Measurements from ENCODE around the gene REXO5.

REXO5 gene

GRCh38 chr16:20865420-20866131 is 59.2 kb downstream of the REXO5 start:
- Histone ChIP-seq H3K9ac (no peak overlapping the region), H3K27me3 (ENCODE audit: insufficient read depth, low read depth) (no peaks in the 10 kb centered on the region), H4K20me1 (ENCODE audit: insufficient read depth) (no peaks in the 10 kb centered on the region), H3K4me2 (no peak overlapping the region), H3K4me3 (IDR thresholded peaks at IDR 0.05; ENCODE audit: insufficient read depth, low read depth, low read length) (no peak overlapping the region), H3K36me3 (ENCODE audit: insufficient read depth) (no peaks in the 10 kb centered on the region), H3K27ac (no peak overlapping the region), H2AFZ (ENCODE audit: low read depth) (no peak overlapping the region), H3K79me2 (ENCODE audit: insufficient read depth, low read depth) (no peaks in the 10 kb centered on the region), H3K4me1 (ENCODE audit: low read depth, poor library complexity, severe bottlenecking) (no peaks in the 10 kb centered on the region)
- TF ChIP-seq, protein P1, sequence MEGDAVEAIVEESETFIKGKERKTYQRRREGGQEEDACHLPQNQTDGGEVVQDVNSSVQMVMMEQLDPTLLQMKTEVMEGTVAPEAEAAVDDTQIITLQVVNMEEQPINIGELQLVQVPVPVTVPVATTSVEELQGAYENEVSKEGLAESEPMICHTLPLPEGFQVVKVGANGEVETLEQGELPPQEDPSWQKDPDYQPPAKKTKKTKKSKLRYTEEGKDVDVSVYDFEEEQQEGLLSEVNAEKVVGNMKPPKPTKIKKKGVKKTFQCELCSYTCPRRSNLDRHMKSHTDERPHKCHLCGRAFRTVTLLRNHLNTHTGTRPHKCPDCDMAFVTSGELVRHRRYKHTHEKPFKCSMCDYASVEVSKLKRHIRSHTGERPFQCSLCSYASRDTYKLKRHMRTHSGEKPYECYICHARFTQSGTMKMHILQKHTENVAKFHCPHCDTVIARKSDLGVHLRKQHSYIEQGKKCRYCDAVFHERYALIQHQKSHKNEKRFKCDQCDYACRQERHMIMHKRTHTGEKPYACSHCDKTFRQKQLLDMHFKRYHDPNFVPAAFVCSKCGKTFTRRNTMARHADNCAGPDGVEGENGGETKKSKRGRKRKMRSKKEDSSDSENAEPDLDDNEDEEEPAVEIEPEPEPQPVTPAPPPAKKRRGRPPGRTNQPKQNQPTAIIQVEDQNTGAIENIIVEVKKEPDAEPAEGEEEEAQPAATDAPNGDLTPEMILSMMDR (conservative IDR thresholded peaks at IDR 0.05; ENCODE audit: low read depth, low read length) = no peak

DNA sequence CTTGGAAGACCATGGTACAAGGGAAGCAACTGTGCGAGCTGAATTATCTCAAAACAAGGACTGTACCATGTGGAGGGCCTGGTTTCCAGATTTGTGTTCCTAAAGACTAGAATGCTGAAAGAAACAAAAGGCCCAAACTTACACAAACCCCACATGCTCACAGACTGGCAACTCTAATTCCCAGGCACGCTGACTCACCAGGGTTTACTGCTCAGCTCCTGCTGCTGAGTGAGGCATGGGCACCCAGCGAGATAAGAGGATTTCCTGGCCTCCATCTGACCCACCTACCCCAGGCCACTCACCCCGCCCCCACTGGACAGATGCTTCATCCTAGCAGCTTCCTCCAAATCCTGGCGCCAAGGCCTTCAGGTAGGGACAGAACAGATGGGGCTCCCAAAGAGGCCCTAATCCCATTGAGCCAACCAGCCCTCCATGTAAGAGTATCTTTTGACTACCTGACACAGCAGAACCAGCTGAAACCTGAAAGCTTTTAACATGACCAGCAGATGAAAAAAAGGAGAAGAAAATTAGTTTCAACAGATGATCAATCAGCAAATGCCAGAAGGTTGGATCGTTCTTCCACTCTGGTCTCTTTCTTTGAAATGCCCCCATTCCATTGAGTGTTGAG is 59.9 kb downstream of the REXO5 start:
- no peaks in the 10 kb centered on the region for H3K79me2 ChIP-seq (ENCODE audit: insufficient read depth, low read depth)

GRCh38 chr16:20866801-20867200 is 60.5 kb downstream of the REXO5 start:
- Histone ChIP-seq H3K27ac (no peak overlapping the region), H3K27me3 (ENCODE audit: insufficient read depth, low read depth) (no peaks in the 10 kb centered on the region), H3K4me1 (ENCODE audit: low read depth, poor library complexity, severe bottlenecking) (no peaks in the 10 kb centered on the region), H3K9ac (no peak overlapping the region), H3K36me3 (ENCODE audit: insufficient read depth) (no peaks in the 10 kb centered on the region), H3K4me3 (IDR thresholded peaks at IDR 0.05; ENCODE audit: insufficient read depth, low read depth, low read length) (no peak overlapping the region), H4K20me1 (ENCODE audit: insufficient read depth) (no peaks in the 10 kb centered on the region), H2AFZ (ENCODE audit: low read depth) (no peak overlapping the region), H3K79me2 (ENCODE audit: insufficient read depth, low read depth) (no peaks in the 10 kb centered on the region), H3K4me2 (no peak overlapping the region)
- TF ChIP-seq, protein P1 (conservative IDR thresholded peaks at IDR 0.05; ENCODE audit: low read depth, low read length) = no peak

More for the DNA sequence above, 59.9 kb downstream of the REXO5 start:
- H3K9ac ChIP-seq = no peak overlapping the region
- TF ChIP-seq, protein P1 (conservative IDR thresholded peaks at IDR 0.05; ENCODE audit: low read depth, low read length) = no peak
- no peak overlapping the region for H3K27ac ChIP-seq
- H3K4me2 ChIP-seq = no peak overlapping the region
- H3K4me1 ChIP-seq (ENCODE audit: low read depth, poor library complexity, severe bottlenecking) = no peaks in the 10 kb centered on the region
- no peaks in the 10 kb centered on the region for H4K20me1 ChIP-seq (ENCODE audit: insufficient read depth)
- H3K27me3 ChIP-seq (ENCODE audit: insufficient read depth, low read depth) = no peaks in the 10 kb centered on the region
- H3K36me3 ChIP-seq (ENCODE audit: insufficient read depth) = no peaks in the 10 kb centered on the region
- no peak overlapping the region for H2AFZ ChIP-seq (ENCODE audit: low read depth)
- no peak overlapping the region for H3K4me3 ChIP-seq (IDR thresholded peaks at IDR 0.05; ENCODE audit: insufficient read depth, low read depth, low read length)

DNA sequence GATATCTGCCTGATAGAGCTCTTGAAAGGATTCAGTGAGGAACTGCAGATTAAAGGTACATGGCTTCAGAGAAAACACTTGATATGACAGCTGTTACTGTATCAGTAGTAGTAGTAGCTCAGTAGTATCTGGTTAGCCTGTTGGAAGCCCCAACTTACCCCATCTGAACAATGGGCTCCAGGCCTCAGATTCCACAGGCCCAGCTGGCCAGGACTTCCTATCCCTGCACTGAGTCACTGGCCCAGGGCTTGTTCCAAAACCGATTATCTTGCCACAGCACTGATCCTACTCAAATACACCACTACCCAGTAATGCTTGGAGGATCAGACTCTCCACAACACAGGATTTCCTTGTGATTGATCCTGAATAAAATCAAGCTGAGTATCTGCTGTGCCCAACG is 61.3 kb downstream of the REXO5 start:
- Histone ChIP-seq H3K36me3 (ENCODE audit: insufficient read depth) (no peaks in the 10 kb centered on the region), H3K9ac (no peak overlapping the region), H2AFZ (ENCODE audit: low read depth) (no peak overlapping the region), H3K27ac (no peak overlapping the region), H3K4me2 (no peak overlapping the region), H4K20me1 (ENCODE audit: insufficient read depth) (no peaks in the 10 kb centered on the region), H3K4me3 (IDR thresholded peaks at IDR 0.05; ENCODE audit: insufficient read depth, low read depth, low read length) (no peak overlapping the region), H3K4me1 (ENCODE audit: low read depth, poor library complexity, severe bottlenecking) (peaks cover 6% of the 10 kb centered on the region), H3K27me3 (ENCODE audit: insufficient read depth, low read depth) (no peaks in the 10 kb centered on the region), H3K79me2 (ENCODE audit: insufficient read depth, low read depth) (no peaks in the 10 kb centered on the region)
- TF ChIP-seq, protein P1 (conservative IDR thresholded peaks at IDR 0.05; ENCODE audit: low read depth, low read length) = no peak

Measured in KMS-11 (cell line).